HepG2 (cell line): ENCODE measurements around the gene IST1. TPM values are rescaled to one million over a fixed set of nuclear protein-coding genes. Genes with fewer than 3 reads are reported as not detected.

ENCODE experiments used
- FOXA1 ChIP-seq, 2 experiments: fragments of 450-650 bp in 1 of 2; sonication (generic) in 1 of 2; formaldehyde crosslinking in 1 of 2; IDR thresholded peaks; 2 replicates each; pipeline versions ENCODE4 v1.4.0 to v1.6.1; 2016 to 2020; ENCODE audit warnings: missing genetic modification reagents in 1 of 2
- FOXM1 ChIP-seq: sonication (generic); formaldehyde crosslinking; IDR thresholded peaks from 2 replicates; pipeline ENCODE4 v1.5.0; 2020; ENCODE audit warnings: missing genetic modification reagents
- GPN1 ChIP-seq: sonication (generic); formaldehyde crosslinking; IDR thresholded peaks from 2 replicates; pipeline ENCODE4 v1.5.1; 2020; ENCODE audit warnings: missing genetic modification reagents, borderline replicate concordance
- RBM22 ChIP-seq: fragments of 200-400 bp; formaldehyde crosslinking; optimal IDR thresholded peaks from 2 replicates; pipeline ENCODE3; 2017; ENCODE audit warnings: mild to moderate bottlenecking, low read length, moderate library complexity
- polyA plus RNA-seq, 8 experiments: library from polyadenylated mRNA; depleted of rRNA in 3 of 8; stranded (reverse) in 7 of 8; unstranded in 1 of 8; fragments of >200 nt; fragmentation: Illumina TruSeq in 4 of 8; extraction: Trizol in 4 of 8; gene quantifications; 2 replicates each; pipeline versions ENCODE4 v1.2.1 to v1.2.3, GENCODE V29; 2011 to 2016; ENCODE audit warnings: low read depth in 4 of 8, missing spikeins in 1 of 8, mixed read lengths in 1 of 8; ENCODE audit not compliant: insufficient read depth in 1 of 8
- total RNA-seq, 5 experiments: library from RNA; depleted of rRNA; stranded (reverse); fragments of >200 nt; fragmentation: Illumina TruSeq; extraction: Trizol; gene quantifications; 2 replicates each; pipeline ENCODE4 v1.2.3, GENCODE V29; 2016; ENCODE audit warnings: low read depth in 1 of 5
- TF ChIP-seq, protein P1 (sequence below), 2 experiments: fragments of 450-650 bp in 1 of 2; sonication (generic) in 1 of 2; formaldehyde crosslinking in 1 of 2; IDR thresholded peaks; 2 replicates each; pipeline versions ENCODE4 v1.6.1 to v1.8.0; 2016 to 2022; ENCODE audit warnings: antibody characterized with exemption in 1 of 2, mild to moderate bottlenecking in 1 of 2, missing genetic modification reagents in 1 of 2
- TF ChIP-seq, protein P2 (sequence below): fragments of 450-650 bp; IDR thresholded peaks from 2 replicates; pipeline ENCODE4 v1.6.1; 2016
- TF ChIP-seq, protein P3 (sequence below): sonication (generic); formaldehyde crosslinking; IDR thresholded peaks from 2 replicates; pipeline ENCODE4 v1.4.0; 2020; ENCODE audit warnings: missing genetic modification reagents, borderline replicate concordance
- TF ChIP-seq, protein P4 (sequence below): IDR thresholded peaks from 2 replicates; pipeline ENCODE4 v1.6.1; 2016; ENCODE audit warnings: low read depth, control low read depth
- TF ChIP-seq, protein P5 (sequence below), 2 experiments: sonication (generic) in 1 of 2; formaldehyde crosslinking in 1 of 2; IDR thresholded peaks; 2 replicates each; pipeline versions ENCODE4 v1.5.1 to v1.6.1; 2011 to 2020; ENCODE audit warnings: borderline replicate concordance in 1 of 2, low read depth in 1 of 2, low read length in 1 of 2, mild to moderate bottlenecking in 1 of 2, missing genetic modification reagents in 1 of 2, moderate library complexity in 1 of 2

The IST1 gene
- total and polyA plus RNA-seq, 2 of the 13 experiments (the other 11 are each of a cell fraction or from before 2014, with no cell fraction given): 346 to 415 TPM

DNA sequence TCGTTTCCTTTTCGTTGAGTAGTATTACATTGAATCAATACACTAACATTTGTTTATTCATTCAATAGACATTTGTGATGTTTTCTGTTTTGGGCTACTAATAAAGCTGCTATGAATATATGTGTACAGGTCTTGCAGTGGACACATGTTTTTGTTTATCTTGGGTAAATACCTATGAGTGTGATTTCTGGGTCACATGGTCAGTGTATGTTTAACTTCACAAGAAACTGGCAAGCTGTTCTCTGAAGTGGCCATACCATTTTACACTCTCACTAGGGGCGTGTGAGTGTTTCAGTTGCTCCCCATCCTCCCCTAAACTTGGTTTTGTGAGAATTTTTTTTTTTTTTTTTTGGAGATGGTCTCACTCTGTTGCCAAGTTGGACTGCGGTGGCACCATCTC lies 69.9 kb downstream of the IST1 start (continued):
- TF ChIP-seq, protein P1, sequence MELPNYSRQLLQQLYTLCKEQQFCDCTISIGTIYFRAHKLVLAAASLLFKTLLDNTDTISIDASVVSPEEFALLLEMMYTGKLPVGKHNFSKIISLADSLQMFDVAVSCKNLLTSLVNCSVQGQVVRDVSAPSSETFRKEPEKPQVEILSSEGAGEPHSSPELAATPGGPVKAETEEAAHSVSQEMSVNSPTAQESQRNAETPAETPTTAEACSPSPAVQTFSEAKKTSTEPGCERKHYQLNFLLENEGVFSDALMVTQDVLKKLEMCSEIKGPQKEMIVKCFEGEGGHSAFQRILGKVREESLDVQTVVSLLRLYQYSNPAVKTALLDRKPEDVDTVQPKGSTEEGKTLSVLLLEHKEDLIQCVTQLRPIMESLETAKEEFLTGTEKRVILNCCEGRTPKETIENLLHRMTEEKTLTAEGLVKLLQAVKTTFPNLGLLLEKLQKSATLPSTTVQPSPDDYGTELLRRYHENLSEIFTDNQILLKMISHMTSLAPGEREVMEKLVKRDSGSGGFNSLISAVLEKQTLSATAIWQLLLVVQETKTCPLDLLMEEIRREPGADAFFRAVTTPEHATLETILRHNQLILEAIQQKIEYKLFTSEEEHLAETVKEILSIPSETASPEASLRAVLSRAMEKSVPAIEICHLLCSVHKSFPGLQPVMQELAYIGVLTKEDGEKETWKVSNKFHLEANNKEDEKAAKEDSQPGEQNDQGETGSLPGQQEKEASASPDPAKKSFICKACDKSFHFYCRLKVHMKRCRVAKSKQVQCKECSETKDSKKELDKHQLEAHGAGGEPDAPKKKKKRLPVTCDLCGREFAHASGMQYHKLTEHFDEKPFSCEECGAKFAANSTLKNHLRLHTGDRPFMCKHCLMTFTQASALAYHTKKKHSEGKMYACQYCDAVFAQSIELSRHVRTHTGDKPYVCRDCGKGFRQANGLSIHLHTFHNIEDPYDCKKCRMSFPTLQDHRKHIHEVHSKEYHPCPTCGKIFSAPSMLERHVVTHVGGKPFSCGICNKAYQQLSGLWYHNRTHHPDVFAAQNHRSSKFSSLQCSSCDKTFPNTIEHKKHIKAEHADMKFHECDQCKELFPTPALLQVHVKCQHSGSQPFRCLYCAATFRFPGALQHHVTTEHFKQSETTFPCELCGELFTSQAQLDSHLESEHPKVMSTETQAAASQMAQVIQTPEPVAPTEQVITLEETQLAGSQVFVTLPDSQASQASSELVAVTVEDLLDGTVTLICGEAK (IDR thresholded peaks at IDR 0.05): peak; percentile 58
- TF ChIP-seq, protein P1 (CRISPR knock-in tag; IDR thresholded peaks at IDR 0.05): no peak; the same call in 1 of the 2 replicates
- TF ChIP-seq, protein P2, sequence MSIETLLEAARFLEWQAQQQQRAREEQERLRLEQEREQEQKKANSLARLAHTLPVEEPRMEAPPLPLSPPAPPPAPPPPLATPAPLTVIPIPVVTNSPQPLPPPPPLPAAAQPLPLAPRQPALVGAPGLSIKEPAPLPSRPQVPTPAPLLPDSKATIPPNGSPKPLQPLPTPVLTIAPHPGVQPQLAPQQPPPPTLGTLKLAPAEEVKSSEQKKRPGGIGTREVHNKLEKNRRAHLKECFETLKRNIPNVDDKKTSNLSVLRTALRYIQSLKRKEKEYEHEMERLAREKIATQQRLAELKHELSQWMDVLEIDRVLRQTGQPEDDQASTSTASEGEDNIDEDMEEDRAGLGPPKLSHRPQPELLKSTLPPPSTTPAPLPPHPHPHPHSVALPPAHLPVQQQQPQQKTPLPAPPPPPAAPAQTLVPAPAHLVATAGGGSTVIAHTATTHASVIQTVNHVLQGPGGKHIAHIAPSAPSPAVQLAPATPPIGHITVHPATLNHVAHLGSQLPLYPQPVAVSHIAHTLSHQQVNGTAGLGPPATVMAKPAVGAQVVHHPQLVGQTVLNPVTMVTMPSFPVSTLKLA: peak; percentile 45; the same call in 1 of the 2 replicates
- TF ChIP-seq FOXM1 (CRISPR knock-in tag) (no peak), GPN1 (no peak), RBM22 (no peak), FOXA1 (IDR thresholded peaks at IDR 0.05) (peak; percentile 42; the same call in 1 of the 2 replicates), FOXA1 (CRISPR knock-in tag; IDR thresholded peaks at IDR 0.05) (no peak)
- TF ChIP-seq, protein P3, sequence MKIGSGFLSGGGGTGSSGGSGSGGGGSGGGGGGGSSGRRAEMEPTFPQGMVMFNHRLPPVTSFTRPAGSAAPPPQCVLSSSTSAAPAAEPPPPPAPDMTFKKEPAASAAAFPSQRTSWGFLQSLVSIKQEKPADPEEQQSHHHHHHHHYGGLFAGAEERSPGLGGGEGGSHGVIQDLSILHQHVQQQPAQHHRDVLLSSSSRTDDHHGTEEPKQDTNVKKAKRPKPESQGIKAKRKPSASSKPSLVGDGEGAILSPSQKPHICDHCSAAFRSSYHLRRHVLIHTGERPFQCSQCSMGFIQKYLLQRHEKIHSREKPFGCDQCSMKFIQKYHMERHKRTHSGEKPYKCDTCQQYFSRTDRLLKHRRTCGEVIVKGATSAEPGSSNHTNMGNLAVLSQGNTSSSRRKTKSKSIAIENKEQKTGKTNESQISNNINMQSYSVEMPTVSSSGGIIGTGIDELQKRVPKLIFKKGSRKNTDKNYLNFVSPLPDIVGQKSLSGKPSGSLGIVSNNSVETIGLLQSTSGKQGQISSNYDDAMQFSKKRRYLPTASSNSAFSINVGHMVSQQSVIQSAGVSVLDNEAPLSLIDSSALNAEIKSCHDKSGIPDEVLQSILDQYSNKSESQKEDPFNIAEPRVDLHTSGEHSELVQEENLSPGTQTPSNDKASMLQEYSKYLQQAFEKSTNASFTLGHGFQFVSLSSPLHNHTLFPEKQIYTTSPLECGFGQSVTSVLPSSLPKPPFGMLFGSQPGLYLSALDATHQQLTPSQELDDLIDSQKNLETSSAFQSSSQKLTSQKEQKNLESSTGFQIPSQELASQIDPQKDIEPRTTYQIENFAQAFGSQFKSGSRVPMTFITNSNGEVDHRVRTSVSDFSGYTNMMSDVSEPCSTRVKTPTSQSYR (CRISPR knock-in tag): no peak
- TF ChIP-seq, protein P4, sequence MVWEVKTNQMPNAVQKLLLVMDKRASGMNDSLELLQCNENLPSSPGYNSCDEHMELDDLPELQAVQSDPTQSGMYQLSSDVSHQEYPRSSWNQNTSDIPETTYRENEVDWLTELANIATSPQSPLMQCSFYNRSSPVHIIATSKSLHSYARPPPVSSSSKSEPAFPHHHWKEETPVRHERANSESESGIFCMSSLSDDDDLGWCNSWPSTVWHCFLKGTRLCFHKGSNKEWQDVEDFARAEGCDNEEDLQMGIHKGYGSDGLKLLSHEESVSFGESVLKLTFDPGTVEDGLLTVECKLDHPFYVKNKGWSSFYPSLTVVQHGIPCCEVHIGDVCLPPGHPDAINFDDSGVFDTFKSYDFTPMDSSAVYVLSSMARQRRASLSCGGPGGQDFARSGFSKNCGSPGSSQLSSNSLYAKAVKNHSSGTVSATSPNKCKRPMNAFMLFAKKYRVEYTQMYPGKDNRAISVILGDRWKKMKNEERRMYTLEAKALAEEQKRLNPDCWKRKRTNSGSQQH (CRISPR knock-in tag): no peak
- TF ChIP-seq, protein P5, sequence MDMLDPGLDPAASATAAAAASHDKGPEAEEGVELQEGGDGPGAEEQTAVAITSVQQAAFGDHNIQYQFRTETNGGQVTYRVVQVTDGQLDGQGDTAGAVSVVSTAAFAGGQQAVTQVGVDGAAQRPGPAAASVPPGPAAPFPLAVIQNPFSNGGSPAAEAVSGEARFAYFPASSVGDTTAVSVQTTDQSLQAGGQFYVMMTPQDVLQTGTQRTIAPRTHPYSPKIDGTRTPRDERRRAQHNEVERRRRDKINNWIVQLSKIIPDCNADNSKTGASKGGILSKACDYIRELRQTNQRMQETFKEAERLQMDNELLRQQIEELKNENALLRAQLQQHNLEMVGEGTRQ (IDR thresholded peaks at IDR 0.05; ENCODE audit: low read depth, low read length): peak; percentile 62; the same call in 1 of the 2 replicates
- TF ChIP-seq, protein P5 (CRISPR knock-in tag; IDR thresholded peaks at IDR 0.05; ENCODE audit: borderline replicate concordance): peak; percentile 45; the same call in 1 of the 2 replicates
